M059J (cell line): ENCODE measurements around the gene PCDHB8. TPM values are rescaled to one million over a fixed set of nuclear protein-coding genes. Genes with fewer than 3 reads are reported as not detected.
"Not testable (repeated sequence)": the region's sequence is repeated elsewhere in the genome, so short reads cannot be mapped to it uniquely, and the experiment has no call there.

Experiments
- DNase-seq: peaks from one replicate; pipeline ENCODE4 v3.0.0-alpha.2; 2012; ENCODE audit warnings: low read depth
- total RNA-seq: library from RNA; depleted of rRNA; stranded (reverse); fragments of >200 nt; shearing (Covaris generic); gene quantifications from 2 replicates; pipeline ENCODE4 v1.2.3, GENCODE V29; 2014; rRNA removed

PCDHB8 gene
- total RNA-seq: 0.98 and 3.8 TPM in 2 replicates

DNA sequence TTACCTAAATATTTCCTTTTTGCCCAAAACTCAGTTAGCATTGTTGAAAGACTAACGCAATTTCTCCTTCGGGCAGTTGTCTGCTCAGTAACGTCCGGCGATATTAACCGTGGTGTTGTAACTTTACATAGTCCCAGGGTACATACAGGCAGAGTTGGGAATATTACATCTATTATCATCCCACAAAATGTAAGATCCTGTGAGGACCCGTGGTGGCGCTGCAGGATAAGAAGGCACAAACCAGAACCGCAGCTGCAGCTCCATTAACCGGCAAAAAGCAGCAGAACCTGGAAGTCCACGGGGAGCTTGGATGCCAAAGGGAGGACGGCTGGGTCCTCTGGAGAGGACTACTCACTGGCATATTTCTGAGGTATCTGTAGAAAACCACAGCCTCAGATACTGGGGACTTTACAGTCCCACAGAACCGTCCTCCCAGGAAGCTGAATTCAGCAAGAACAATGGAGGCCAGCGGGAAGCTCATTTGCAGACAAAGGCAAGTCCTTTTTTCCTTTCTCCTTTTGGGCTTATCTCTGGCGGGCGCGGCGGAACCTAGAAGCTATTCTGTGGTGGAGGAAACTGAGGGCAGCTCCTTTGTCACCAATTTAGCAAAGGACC lies at the start of gene PCDHB8:
Gene PCDHB8, plus strand, starts transcription at position 214 of the 615 bp plus-strand sequence. Its CDS starts 245 bp downstream, at position 459.
- not testable (repeated sequence) for DNase-seq

DNA sequence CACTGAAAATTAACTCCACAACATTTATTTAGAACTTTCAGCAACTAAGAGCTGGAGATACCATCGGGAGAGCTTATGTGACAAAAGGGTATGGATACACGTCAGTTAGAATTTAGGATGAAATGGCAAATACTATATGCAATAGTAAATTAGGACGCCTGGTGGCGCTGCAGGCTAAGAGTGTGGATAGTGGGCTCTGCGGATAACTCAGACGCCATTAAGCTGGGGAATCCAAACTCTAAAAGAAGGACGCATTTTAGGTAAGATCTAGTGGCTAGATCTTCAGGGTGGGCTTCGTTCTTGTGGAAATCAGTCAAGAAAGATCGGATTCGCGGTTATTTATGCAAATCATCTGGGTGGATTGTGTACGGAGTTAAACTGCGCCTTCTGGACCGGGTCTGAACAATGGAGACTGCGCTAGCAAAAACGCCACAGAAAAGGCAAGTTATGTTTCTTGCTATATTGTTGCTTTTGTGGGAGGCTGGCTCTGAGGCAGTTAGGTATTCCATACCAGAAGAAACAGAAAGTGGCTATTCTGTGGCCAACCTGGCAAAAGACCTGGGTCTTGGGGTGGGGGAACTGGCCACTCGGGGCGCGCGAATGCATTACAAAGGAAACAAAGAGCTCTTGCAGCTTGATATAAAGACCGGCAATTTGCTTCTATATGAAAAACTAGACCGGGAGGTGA lies 42.4 kb upstream of the PCDHB8 start, which contains the start of gene PCDHB5:
Gene PCDHB5, plus strand, starts transcription at position 177 of the 688 bp plus-strand sequence. Its CDS starts 229 bp downstream, at position 406.
- no peak for DNase-seq

DNA sequence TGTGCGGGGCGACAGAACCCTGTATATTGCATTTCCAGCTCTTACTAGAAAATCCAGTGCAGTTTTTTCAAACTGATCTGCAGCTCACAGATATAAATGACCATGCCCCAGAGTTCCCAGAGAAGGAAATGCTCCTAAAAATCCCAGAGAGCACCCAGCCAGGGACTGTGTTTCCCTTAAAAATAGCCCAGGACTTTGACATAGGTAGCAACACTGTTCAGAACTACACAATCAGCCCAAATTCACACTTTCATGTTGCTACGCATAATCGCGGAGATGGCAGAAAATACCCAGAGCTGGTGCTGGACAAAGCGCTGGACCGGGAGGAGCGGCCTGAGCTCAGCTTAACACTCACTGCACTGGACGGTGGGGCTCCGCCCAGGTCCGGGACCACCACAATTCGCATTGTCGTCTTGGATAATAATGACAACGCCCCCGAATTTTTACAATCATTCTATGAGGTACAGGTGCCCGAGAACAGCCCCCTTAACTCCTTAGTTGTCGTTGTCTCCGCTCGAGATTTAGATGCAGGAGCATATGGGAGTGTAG lies 41.8 kb upstream of the PCDHB8 start:
- DNase-seq: no peak

DNA sequence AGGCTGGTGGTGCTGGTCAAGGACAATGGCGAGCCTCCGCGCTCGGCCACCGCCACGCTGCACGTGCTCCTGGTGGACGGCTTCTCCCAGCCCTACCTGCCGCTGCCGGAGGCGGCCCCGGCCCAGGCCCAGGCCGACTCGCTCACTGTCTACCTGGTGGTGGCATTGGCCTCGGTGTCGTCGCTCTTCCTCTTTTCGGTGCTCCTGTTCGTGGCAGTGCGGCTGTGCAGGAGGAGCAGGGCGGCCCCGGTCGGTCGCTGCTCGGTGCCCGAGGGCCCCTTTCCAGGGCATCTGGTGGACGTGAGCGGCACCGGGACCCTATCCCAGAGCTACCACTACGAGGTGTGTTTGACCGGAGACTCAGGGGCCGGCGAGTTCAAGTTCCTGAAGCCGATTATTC lies 40.2 kb upstream of the PCDHB8 start:
- not testable (repeated sequence) for DNase-seq

DNA sequence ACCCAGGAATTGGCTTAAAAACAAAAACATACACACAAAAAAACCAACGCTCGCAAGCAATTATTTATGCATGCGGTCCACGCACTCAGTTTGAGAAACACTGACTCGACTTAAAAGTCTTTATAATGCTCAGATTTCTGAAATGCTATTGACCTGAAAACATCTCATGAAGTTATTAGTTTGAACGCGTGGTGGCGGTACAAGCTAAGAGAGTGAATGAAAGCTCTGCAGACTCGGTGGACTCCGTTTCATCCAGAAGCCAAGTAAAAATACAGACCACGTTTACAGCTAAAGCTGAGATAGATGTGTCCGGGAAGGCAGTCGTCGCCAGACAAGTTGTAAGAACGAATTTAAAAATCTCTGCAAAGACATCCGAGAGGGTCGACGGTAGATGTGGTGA lies 27.8 kb upstream of the PCDHB8 start, which contains the start of gene PCDHB6:
Gene PCDHB6, plus strand, starts transcription at position 246 of the 400 bp plus-strand sequence. CDS start 201 bp downstream, outside the sequence.
- peak; percentile 56 for DNase-seq

DNA sequence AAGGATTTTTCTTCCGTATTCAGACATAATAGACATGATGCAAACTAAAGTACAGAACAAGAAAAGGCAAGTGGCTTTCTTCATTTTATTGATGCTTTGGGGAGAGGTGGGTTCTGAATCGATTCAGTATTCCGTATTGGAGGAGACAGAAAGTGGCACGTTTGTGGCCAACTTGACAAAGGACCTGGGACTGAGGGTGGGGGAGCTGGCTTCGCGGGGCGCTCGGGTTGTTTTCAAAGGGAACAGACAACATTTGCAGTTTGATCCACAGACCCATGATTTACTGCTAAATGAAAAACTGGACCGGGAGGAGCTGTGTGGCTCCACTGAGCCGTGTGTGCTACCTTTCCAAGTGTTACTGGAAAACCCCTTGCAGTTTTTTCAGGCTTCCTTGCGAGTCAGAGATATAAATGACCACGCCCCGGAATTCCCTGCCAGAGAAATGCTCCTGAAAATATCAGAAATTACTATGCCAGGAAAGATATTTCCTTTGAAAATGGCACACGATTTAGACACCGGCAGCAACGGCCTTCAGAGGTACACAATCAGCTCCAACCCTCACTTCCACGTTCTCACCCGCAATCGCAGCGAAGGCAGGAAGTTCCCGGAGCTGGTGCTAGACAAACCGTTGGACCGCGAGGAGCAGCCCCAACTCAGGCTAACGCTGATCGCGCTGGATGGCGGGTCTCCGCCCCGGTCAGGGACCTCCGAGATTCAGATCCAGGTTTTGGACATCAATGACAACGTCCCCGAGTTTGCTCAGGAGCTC lies 27.2 kb upstream of the PCDHB8 start:
- DNase-seq: no peak

DNA sequence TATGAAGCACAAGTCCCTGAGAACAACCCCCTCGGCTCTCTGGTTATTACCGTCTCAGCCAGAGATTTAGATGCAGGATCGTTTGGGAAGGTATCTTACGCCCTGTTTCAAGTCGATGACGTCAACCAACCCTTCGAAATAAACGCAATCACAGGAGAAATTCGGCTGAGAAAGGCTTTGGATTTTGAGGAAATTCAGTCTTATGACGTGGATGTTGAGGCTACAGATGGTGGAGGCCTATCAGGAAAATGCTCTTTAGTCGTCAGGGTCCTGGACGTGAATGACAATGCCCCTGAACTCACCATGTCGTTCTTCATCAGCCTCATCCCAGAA lies 26.6 kb upstream of the PCDHB8 start:
- DNase-seq: no peak

DNA sequence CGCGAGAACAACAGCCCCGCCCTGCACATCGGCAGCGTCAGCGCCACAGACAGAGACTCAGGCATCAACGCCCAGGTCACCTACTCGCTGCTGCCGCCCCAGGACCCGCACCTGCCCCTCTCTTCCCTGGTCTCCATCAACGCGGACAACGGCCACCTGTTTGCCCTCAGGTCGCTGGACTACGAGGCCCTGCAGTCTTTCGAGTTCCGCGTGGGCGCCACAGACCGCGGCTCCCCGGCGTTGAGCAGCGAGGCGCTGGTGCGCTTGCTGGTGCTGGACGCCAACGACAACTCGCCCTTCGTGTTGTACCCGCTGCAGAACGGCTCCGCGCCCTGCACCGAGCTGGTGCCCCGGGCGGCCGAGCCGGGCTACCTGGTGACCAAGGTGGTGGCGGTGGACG lies 26.0 kb upstream of the PCDHB8 start:
- not testable (repeated sequence) for DNase-seq

DNA sequence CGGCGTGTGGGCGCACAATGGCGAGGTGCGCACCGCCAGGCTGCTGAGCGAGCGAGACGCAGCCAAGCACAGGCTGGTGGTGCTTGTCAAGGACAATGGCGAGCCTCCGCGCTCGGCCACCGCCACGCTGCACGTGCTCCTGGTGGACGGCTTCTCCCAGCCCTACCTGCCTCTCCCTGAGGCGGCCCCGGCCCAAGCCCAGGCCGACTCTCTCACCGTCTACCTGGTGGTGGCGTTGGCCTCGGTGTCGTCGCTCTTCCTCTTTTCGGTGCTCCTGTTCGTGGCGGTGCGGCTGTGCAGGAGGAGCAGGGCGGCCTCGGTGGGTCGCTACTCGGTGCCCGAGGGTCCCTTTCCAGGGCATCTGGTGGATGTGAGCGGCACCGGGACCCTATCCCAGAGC lies 25.5 kb upstream of the PCDHB8 start:
- not testable (repeated sequence) for DNase-seq

DNA sequence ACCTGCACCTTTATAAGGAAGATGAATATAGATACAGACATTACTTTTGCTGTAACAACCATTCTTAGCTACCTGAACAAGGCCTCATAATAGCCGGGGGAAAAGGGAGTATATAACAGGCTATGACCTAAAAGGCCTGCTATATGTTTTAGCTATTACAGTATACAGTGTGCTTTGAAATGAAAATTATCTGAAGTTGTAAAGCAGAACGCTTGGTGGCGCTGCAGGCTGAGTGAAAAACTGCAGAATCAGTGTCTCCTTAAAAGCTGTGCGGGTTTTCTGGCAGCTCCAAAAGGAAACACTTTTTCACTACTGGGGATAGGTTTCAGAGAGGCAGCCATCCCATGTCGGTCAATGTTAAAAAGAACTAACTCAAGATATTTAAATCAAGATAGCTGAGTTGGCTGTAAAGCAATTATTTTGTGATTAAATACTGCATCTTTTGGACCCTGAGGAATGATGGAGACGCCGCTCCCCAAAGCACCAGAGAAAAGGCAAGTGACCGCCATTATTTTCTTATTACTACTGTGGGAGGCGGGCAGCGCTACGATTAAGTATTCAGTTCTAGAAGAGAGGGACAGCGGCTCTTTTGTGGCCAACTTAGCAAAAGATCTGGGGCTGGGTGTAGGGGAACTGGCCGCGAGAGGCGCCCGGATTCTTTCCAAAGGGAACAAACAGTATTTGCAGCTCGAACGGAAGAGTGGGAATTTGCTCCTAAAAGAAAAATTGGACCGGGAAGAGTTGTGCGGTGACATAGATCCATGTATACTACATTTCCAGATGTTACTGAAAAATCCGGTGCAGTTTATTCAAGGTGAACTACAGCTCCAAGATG lies 21.8 kb upstream of the PCDHB8 start:
- peak; percentile 61 for DNase-seq

DNA sequence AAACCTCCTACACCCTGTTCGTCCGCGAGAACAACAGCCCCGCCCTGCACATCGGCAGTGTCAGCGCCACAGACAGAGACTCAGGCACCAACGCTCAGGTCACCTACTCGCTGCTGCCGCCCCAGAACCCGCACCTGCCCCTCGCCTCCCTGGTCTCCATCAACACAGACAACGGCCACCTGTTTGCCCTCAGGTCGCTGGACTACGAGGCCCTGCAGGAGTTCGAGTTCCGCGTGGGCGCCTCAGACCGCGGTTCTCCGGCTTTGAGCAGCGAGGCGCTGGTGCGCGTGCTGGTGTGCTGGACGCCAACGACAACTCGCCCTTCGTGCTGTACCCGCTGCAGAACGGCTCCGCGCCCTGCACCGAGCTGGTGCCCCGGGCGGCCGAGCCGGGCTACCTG lies 20.2 kb upstream of the PCDHB8 start:
- not testable (repeated sequence) for DNase-seq

DNA sequence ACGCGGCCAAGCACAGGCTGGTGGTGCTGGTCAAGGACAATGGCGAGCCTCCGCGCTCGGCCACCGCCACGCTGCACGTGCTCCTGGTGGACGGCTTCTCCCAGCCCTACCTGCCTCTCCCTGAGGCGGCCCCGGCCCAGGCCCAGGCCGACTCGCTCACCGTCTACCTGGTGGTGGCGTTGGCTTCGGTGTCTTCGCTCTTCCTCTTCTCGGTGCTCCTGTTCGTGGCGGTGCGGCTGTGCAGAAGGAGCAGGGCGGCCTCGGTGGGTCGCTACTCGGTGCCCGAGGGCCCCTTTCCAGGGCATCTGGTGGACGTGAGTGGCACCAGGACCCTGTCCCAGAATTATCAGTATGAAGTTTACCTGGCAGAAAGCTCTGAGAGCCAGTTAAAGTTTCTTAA lies 19.7 kb upstream of the PCDHB8 start:
- not testable (repeated sequence) for DNase-seq

DNA sequence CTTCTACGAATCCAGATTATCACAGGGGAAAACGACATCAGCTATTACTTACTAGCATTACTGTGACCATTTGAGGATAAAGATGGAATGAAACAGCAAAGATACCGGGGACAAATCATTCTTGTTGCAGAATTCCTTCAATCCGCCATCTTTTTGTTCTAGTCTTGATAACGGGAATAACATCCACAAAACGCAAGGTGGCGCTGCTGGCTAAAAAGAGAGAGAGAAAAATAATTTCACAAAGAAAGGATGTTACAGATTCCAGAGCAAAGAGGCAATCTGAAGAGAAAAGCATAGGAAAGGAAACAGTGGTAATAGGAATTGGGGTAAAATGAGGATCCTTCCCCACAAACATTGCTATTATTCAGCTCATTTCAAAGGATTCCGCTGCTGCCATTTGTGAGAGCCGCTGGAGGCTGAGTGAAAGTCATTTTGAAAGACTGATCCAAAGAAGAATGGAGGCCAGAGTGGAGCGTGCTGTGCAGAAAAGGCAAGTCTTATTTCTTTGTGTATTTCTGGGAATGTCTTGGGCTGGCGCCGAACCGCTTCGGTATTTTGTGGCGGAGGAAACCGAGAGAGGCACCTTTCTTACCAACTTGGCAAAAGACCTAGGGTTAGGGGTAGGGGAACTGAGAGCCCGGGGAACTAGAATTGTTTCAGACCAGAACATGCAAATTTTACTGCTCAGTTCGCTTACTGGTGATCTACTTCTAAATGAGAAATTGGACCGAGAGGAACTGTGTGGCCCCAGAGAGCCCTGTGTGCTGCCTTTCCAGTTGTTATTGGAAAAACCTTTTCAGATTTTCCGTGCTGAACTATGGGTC lies 5.0 kb upstream of the PCDHB8 start, which contains the start of gene PCDHB7:
Gene PCDHB7, plus strand, starts transcription at position 264 of the 824 bp plus-strand sequence. Its CDS starts 192 bp downstream, at position 456.
- peak; percentile 68 for DNase-seq

DNA sequence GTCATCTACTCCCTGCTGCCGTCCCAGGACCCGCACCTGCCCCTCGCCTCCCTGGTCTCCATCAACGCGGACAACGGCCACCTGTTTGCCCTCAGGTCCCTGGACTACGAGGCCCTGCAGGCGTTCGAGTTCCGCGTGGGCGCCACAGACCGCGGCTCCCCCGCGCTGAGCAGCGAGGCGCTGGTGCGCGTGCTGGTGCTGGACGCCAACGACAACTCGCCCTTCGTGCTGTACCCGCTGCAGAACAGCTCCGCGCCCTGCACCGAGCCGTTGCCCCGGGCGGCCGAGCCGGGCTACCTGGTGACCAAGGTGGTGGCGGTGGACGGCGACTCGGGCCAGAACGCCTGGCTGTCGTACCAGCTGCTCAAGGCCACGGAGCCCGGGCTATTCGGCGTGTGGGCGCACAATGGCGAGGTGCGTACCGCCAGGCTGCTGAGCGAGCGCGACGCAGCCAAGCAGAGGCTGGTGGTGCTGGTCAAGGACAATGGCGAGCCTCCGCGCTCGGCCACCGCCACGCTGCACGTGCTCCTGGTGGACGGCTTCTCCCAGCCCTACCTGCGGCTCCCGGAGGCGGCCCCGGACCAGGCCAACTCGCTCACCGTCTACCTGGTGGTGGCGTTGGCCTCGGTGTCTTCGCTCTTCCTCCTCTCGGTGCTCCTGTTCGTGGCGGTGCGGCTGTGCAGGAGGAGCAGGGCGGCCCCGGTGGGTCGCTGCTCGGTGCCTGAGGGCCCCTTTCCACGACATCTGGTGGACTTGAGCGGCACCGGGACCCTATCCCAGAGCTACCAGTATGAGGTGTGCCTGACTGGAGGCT lies 3.1 kb upstream of the PCDHB8 start:
- not testable (repeated sequence) for DNase-seq

DNA sequence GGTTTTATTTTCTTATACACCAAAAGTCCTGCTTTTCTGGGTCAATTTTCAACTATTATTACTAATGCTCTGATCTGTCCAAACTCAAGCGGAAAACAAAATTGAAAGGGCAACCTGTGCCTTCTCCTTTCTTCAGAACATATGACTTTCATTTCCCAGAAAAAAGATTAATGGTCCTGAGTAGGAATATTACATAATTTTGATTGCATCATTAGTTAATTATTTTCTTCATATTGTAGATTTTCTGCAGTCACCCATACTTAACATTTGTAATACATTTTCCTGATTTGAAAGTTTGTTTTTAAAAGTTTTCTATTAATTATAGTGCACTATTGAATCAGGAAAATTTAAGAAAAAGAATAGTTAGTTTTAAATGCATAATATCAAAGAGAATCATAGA lies 1.7 kb upstream of the PCDHB8 start:
- no peak for DNase-seq

DNA sequence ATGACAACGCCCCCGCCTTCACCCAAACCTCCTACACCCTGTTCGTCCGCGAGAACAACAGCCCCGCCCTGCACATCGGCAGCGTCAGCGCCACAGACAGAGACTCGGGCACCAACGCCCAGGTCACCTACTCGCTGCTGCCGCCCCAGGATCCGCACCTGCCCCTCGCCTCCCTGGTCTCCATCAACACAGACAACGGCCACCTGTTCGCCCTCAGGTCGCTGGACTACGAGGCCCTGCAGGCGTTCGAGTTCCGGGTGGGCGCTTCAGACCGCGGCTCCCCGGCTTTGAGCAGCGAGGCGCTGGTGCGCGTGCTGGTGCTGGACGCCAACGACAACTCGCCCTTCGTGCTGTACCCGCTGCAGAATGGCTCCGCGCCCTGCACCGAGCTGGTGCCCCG lies 1.8 kb downstream of the PCDHB8 start:
- DNase-seq: not testable (repeated sequence)

DNA sequence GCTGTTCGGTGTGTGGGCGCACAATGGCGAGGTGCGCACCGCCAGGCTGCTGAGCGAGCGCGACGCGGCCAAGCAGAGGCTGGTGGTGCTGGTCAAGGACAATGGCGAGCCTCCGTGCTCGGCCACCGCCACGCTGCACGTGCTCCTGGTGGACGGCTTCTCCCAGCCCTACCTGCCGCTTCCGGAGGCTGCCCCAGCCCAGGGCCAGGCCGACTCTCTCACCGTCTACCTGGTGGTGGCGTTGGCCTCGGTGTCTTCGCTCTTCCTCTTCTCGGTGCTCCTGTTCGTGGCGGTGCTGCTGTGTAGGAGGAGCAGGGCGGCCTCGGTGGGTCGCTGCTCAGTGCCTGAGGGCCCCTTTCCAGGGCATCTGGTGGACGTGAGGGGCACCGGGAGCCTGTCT lies 2.3 kb downstream of the PCDHB8 start:
- DNase-seq: not testable (repeated sequence)

DNA sequence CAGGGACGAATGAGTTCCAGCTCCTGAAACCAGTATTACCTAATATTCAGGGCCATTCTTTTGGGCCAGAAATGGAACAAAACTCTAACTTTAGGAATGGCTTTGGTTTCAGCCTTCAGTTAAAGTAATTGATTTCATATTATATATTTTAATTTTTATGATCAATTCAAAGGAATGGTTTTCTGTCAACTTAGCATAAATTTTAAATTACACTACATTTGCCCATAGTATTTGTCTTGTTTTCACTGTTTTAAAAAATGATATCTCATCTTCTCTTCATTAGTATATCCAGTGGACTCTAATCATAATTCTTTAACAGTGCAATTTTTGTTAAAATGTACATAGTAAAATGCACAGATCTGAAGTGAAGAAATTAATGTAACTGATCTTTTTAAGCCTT lies 2.7 kb downstream of the PCDHB8 start:
- DNase-seq: no peak

DNA sequence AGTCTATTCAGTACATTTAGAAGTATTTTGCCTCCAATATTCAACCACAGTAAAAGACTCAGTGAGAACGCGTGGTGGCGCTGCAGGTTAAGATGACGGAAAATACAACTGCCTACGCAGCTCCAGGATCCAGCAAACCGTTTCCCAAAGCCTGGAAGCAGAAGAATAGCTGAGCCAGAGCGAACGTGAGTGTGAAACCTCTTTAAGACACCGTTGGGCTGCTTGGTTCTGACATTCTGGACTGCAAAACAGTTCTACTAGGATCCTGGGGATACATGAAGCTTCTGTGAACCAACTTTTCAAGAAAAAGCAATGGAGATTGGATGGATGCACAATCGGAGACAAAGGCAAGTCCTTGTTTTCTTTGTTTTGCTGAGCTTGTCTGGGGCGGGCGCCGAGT lies 4.7 kb downstream of the PCDHB8 start, which contains the start of gene PCDHB16:
Gene PCDHB16, plus strand, starts transcription at position 140 of the 400 bp plus-strand sequence. Its CDS starts 173 bp downstream, at position 313.
- DNase-seq: peak; percentile 71
